B cell (primary cell): Measurements from ENCODE around the gene SLC7A6OS. TPM values are rescaled to one million over a fixed set of nuclear protein-coding genes. Genes with fewer than 3 reads are reported as not detected.
A peak's percentile ranks its signal among the peaks of the same experiment; 100 is the strongest.

Experiments used
- ATAC-seq: fragments of 200-7000 bp; cut with Tn5 transposase; one replicate; pipeline ENCODE4 v1.10.0; 2021; ENCODE audit warnings: low read depth, mild to moderate bottlenecking, moderate number of reproducible peaks, moderate library complexity
- CTCF ChIA-PET: fragments of 350-600 bp; sonication (Branson Sonifier 250); formaldehyde crosslinking; loops from one replicate; lab custom pipeline; 2021; ENCODE audit warnings: antibody characterized with exemption, inconsistent platforms; lab: Charles Lee
- POLR2A ChIA-PET: fragments of 350-600 bp; sonication (Branson Sonifier 250); formaldehyde crosslinking; loops from one replicate; lab custom pipeline; 2021; ENCODE audit warnings: antibody characterized with exemption; lab: Charles Lee
- DNase-seq: peaks from one replicate; pipeline ENCODE4 v3.0.0; 2013
- H2AFZ ChIP-seq: 2 replicates; pipeline ENCODE4 v1.6.1; 2012; ENCODE audit warnings: mild to moderate bottlenecking, low read depth, low read length; ENCODE audit not compliant: insufficient read depth, poor library complexity, severe bottlenecking
- H3K27ac ChIP-seq, 2 donors: 1 replicate in 1 of 2; 2 replicates in 1 of 2; pipeline ENCODE4 v1.5.1; 2012 to 2013; ENCODE audit warnings: low read length in 2 of 2, mild to moderate bottlenecking in 2 of 2, moderate library complexity in 1 of 2
- H3K27me3 ChIP-seq, 4 experiments: fragments of 200-600 bp in 1 of 4; sonication (generic) in 1 of 4; replicated peaks in 1 of 4; 1 replicate in 2 of 4; 2 replicates in 2 of 4; pipeline versions ENCODE4 v1.6.1 to v1.7.0; 2013 to 2016; ENCODE audit warnings: low read length in 3 of 4, mild to moderate bottlenecking in 2 of 4, mixed read lengths in 1 of 4, moderate library complexity in 1 of 4; ENCODE audit not compliant: insufficient read depth in 4 of 4, control insufficient read depth in 3 of 4; ENCODE audit errors: control extremely low read depth in 1 of 4
- H3K36me3 ChIP-seq, 2 experiments: replicated peaks in 1 of 2; 1 replicate in 1 of 2; 2 replicates in 1 of 2; pipeline versions ENCODE4 v1.6.1 to v1.7.1; 2013; ENCODE audit warnings: low read length in 1 of 2; ENCODE audit not compliant: insufficient read depth in 2 of 2, control insufficient read depth in 1 of 2; ENCODE audit errors: control extremely low read depth in 1 of 2, extremely low read depth in 1 of 2
- H3K4me1 ChIP-seq, 2 donors: fragments of 200-600 bp in 1 of 2; sonication (generic) in 1 of 2; 1 replicate in 1 of 2; 2 replicates in 1 of 2; pipeline versions ENCODE4 v1.5.1 to v1.6.1; 2013 to 2017; ENCODE audit warnings: low read length in 2 of 2; ENCODE audit not compliant: control insufficient read depth in 2 of 2, insufficient read depth in 2 of 2
- H3K4me2 ChIP-seq: replicated peaks from 2 replicates; pipeline ENCODE3; 2012; ENCODE audit warnings: mild to moderate bottlenecking, low read depth, low read length; ENCODE audit not compliant: poor library complexity, severe bottlenecking
- H3K4me3 ChIP-seq, 5 experiments: fragments of 200-600 bp in 1 of 5; sonication (generic) in 1 of 5; 1 replicate in 3 of 5; 2 replicates in 2 of 5; pipeline versions ENCODE4 v1.5.1 to v1.7.0; 2011 to 2016; ENCODE audit warnings: low read length in 4 of 5, mild to moderate bottlenecking in 4 of 5, low read depth in 2 of 5, control low read depth in 1 of 5, moderate library complexity in 1 of 5; ENCODE audit not compliant: insufficient read depth in 1 of 5; ENCODE audit errors: control extremely low read depth in 1 of 5, extremely low read depth in 1 of 5
- H3K79me2 ChIP-seq: fragments of 200-600 bp; sonication (generic); one replicate; pipeline ENCODE4 v1.6.0; 2016; ENCODE audit warnings: low read length; ENCODE audit not compliant: control insufficient read depth, insufficient read depth
- H3K9ac ChIP-seq: fragments of 200-600 bp; sonication (generic); 2 replicates; pipeline ENCODE4 v1.6.1; 2017; ENCODE audit warnings: mild to moderate bottlenecking, low read length, moderate library complexity
- H3K9me3 ChIP-seq, 3 donors: one replicate each; pipeline versions ENCODE4 v1.6.1 to v1.7.1; 2013; ENCODE audit warnings: low read length in 2 of 3; ENCODE audit not compliant: control insufficient read depth in 2 of 3, insufficient read depth in 1 of 3; ENCODE audit errors: control extremely low read depth in 1 of 3
- H4K20me1 ChIP-seq: 2 replicates; pipeline ENCODE4 v1.6.0; 2012; ENCODE audit warnings: mild to moderate bottlenecking, low read length; ENCODE audit not compliant: insufficient read depth, control insufficient read depth, poor library complexity, severe bottlenecking
- H3K27ac Mint-ChIP-seq: one replicate; pipeline ENCODE4 v1.8.0; 2021; ENCODE audit warnings: mixed read lengths
- H3K27me3 Mint-ChIP-seq: one replicate; pipeline ENCODE4 v1.8.0; 2021; ENCODE audit warnings: mixed read lengths
- H3K4me1 Mint-ChIP-seq: one replicate; pipeline ENCODE4 v1.8.0; 2021; ENCODE audit warnings: mixed read lengths
- H3K4me3 Mint-ChIP-seq: one replicate; pipeline ENCODE4 v1.8.0; 2021; ENCODE audit warnings: mixed read lengths
- H3K9me3 Mint-ChIP-seq: one replicate; pipeline ENCODE4 v1.8.0; 2022; ENCODE audit warnings: mixed read lengths; ENCODE audit not compliant: insufficient read depth
- EZH2 ChIP-seq: IDR thresholded peaks from 2 replicates; pipeline ENCODE4 v1.6.1; 2012; ENCODE audit warnings: borderline replicate concordance, low read depth, mild to moderate bottlenecking, moderate library complexity, low read length; ENCODE audit not compliant: insufficient read depth, poor library complexity, severe bottlenecking
- WGBS: methylation state at CpG from one replicate; pipeline ENCODE4 v1.1.5; 2013; ENCODE audit warnings: missing lambda C conversion rate; ENCODE audit not compliant: insufficient coverage; 5-methylcytosine and 5-hydroxymethylcytosine counted together
- intact Hi-C: fragments of 100-400 bp; cut with micrococcal nuclease; formaldehyde crosslinking; loops from one replicate; pipeline ENCODE4 v1.10.0; 2022
- polyA plus RNA-seq: library from polyadenylated mRNA; depleted of rRNA; stranded (reverse); fragments of >200 nt; gene quantifications from 2 replicates; pipeline ENCODE4 v1.2.3, GENCODE V29; 2012
- total RNA-seq, 2 donors: library from RNA; stranded (reverse); fragments of 120-200 nt in 1 of 2; gene quantifications; 1 replicate in 1 of 2; 2 replicates in 1 of 2; pipeline versions ENCODE4 v1.2.3 to v1.2.4, GENCODE V29; 2013 to 2022
- TF ChIP-seq, protein P1 (sequence below): fragments of 200-600 bp; IDR thresholded peaks from one replicate; pipeline ENCODE4 v1.8.0; 2022; ENCODE audit warnings: antibody characterized with exemption, mild to moderate bottlenecking

SLC7A6OS gene
- total and polyA plus RNA-seq, 2 donors (not counting 1 experiment from before 2014, with no cell fraction given), result 9.9 to 54.1 TPM

- no peaks in the 10 kb centered on the region for H3K27me3 ChIP-seq
- Mint-ChIP-seq H3K27ac (no peak overlapping the region), H3K9me3 (no peaks in the 10 kb centered on the region), H3K4me3 (no peak overlapping the region), H3K4me1 (peaks cover 11% of the 10 kb centered on the region), H3K27me3 (no peaks in the 10 kb centered on the region)
- H3K9ac ChIP-seq, result no peak overlapping the region
- H4K20me1 ChIP-seq, result no peaks in the 10 kb centered on the region
- no peak for DNase-seq
- H3K36me3 ChIP-seq, result peaks cover 1 to 44% of the 10 kb centered on the region in 2 experiments
- no peak for ATAC-seq
- intact Hi-C loops, result no loop called here
- no peaks in the 10 kb centered on the region for H3K9me3 ChIP-seq
- H3K27ac ChIP-seq, result no peak overlapping the region
- no peak overlapping the region for H3K4me2 ChIP-seq
- TF ChIP-seq, protein P1, sequence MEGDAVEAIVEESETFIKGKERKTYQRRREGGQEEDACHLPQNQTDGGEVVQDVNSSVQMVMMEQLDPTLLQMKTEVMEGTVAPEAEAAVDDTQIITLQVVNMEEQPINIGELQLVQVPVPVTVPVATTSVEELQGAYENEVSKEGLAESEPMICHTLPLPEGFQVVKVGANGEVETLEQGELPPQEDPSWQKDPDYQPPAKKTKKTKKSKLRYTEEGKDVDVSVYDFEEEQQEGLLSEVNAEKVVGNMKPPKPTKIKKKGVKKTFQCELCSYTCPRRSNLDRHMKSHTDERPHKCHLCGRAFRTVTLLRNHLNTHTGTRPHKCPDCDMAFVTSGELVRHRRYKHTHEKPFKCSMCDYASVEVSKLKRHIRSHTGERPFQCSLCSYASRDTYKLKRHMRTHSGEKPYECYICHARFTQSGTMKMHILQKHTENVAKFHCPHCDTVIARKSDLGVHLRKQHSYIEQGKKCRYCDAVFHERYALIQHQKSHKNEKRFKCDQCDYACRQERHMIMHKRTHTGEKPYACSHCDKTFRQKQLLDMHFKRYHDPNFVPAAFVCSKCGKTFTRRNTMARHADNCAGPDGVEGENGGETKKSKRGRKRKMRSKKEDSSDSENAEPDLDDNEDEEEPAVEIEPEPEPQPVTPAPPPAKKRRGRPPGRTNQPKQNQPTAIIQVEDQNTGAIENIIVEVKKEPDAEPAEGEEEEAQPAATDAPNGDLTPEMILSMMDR, result no peak
- no peak for TF ChIP-seq EZH2
- H3K4me1 ChIP-seq, result peaks cover 11 to 14% of the 10 kb centered on the region in 2 donors
- ChIA-PET POLR2A (interaction anchor here (0.7 kb wide), 1 partner anchor 127 kb away, joined by 5 read pairs; no protein-coding TSS in a partner anchor), CTCF (interaction anchor here (0.8 to 17.5 kb wide), 2 partner anchors 20 to 77 kb away, joined by 3 to 554 read pairs; partner anchors contain the start of gene SLC7A6)
- no peak overlapping the region for H3K4me3 ChIP-seq
- WGBS, result 100% methylated on average over 4 of the region's 5 CpGs
- no peak overlapping the region for H2AFZ ChIP-seq
- no peaks in the 10 kb centered on the region for H3K79me2 ChIP-seq
These were observed 24.4 kb upstream of the SLC7A6OS start for GRCh38 chr16:68335175-68335574.

DNA sequence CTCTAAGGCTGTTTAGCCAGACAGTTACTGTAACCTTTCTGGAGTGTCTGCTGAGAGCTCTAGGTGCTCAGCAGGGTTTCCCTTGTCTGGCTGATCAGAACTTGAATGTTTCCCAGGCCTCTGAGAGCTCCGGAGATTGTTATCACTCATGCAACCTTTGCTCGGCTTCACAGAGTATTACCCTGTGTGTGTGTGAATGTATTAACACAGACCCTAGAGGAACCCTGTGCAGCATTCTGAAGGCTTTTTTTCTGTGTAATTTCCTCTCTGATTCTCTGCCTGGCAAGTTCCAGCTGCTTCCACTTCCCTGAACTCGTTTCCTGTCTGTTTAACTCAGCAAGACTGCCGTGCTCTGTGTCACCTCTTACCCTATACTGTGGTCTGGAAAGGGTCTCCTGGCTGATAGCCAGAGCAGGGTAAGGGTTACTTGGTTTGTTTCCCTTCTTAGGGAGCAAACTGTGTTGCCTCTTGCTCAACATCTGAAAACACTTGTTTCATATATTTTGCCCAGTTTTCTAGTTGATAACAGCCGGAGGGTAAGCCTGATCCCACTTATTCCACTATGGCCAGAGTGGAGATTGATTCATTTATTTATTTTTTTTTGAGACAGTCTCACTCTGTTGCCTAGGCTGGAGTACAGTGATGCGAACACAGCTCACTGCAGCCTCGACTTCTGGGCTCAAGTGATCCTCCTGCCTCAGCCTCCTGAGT is 21.8 kb upstream of the SLC7A6OS start:
- no peak overlapping the region for H3K4me3 Mint-ChIP-seq
- Histone ChIP-seq H3K4me3 (no peak overlapping the region), H2AFZ (no peak overlapping the region), H3K36me3 (peaks cover 0 to 18% of the 10 kb centered on the region in 2 experiments), H3K9ac (no peak overlapping the region), H3K27me3 (no peaks in the 10 kb centered on the region), H3K4me2 (peak overlapping the region; percentile 4), H3K27ac (peak overlapping the region in 1 of 2 donors; percentile 4), H3K79me2 (peaks cover 2% of the 10 kb centered on the region), H3K9me3 (no peaks in the 10 kb centered on the region), H4K20me1 (no peaks in the 10 kb centered on the region), H3K4me1 (peaks cover 11 to 16% of the 10 kb centered on the region in 2 donors)
- intact Hi-C loops, result no loop called here
- peak overlapping the region; percentile 74 for H3K27ac Mint-ChIP-seq
- no peaks in the 10 kb centered on the region for H3K9me3 Mint-ChIP-seq
- DNase-seq (peak; percentile 24), ATAC-seq (no peak)
- CTCF ChIA-PET, result interaction anchor here (0.6 to 17.5 kb wide), 6 partner anchors 9 to 178 kb away, joined by 3 to 554 read pairs (median 3); partner anchors contain the start of gene SLC7A6
- 30% methylated on average over 4 of the region's 7 CpGs for WGBS
- POLR2A ChIA-PET, result no interaction called here
- TF ChIP-seq, protein P1, result no peak
- TF ChIP-seq EZH2, result no peak
- H3K4me1 Mint-ChIP-seq, result peaks cover 14% of the 10 kb centered on the region
- no peaks in the 10 kb centered on the region for H3K27me3 Mint-ChIP-seq
